Measurements from ENCODE around the gene CENPU. TPM values are rescaled to one million over a fixed set of nuclear protein-coding genes. Genes with fewer than 3 reads are reported as not detected.
A peak's percentile ranks its signal among the peaks of the same experiment; 100 is the strongest.

CENPU gene
- total RNA-seq, 1 experiment from 2014 or later, result 93.6 TPM

DNA sequence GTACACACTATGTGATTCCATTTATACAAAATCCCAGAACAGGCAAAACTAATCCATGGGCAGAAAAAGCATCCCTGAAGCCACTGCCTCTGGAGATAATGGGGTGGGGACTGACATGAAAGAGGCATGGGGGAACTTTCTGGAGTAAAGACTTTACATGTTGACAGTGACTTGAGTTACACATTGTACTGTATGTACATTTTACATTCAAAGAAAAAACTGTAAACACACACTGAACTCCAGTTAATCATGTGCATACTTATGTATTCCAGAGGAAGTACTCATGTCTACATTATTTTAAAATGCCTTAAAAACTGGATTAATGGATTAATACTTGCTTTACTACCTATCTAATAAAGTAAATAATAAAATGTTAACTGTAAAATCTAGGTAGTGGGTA is 21.6 kb downstream of the CENPU start:
- no peak for DNase-seq (ENCODE audit: low read depth)

DNA sequence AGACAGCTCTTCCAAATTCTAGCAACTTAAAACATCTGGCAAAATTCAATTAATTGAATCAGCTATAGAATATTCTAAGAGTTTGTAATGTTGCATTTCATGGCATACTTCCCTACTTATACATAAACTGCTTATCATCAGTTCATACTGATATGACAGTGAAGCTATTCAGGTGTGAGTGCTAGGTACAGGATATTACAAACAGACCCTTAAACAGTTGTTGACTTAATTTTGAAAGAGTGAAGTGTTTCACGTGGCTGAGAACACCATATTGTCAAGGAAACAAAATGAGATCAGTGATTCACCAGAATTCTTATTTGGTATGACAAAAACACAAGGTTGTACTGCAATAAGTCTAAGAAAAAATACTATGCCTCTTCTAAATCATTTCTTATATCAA is 27.4 kb downstream of the CENPU start:
- no peak for DNase-seq (ENCODE audit: low read depth)

DNA sequence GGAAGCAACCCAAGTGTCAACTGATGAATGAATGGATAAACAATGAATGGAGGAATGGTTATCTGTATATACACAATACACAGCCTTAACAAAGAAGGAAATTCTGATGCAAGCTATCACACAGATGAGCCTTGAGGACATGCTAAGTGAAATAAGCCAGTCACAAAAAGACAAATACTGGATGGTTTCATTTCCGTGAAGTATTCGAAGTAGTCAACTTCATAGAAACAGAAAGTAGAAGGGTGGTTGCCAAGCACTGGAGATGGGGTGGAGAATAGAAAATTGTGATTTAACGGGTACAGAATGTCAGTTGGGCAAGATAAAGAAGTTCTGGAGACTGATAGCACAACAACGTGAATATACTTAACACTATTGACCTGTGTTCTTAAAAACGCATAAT is 28.2 kb downstream of the CENPU start:
- no peak for DNase-seq (ENCODE audit: low read depth)

DNA sequence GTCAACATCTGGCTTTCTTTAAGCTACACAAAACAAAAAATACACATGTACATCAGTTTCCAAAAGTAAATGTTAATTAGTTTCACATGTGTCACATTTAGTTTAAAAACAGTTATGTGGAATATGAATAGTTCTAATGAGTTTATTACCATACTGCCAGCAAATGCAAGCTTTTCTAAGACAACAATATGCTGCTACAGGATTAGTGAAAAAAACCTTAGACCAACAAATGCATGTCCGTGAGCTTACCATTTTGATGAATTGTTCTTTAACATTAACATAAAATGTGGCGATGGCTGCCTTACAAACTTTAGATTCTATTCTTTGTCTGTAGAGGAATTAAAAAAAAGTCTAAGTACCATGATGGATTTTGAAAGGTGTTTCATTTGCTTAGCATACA is 31.8 kb downstream of the CENPU start:
- DNase-seq (ENCODE audit: low read depth), result no peak

DNA sequence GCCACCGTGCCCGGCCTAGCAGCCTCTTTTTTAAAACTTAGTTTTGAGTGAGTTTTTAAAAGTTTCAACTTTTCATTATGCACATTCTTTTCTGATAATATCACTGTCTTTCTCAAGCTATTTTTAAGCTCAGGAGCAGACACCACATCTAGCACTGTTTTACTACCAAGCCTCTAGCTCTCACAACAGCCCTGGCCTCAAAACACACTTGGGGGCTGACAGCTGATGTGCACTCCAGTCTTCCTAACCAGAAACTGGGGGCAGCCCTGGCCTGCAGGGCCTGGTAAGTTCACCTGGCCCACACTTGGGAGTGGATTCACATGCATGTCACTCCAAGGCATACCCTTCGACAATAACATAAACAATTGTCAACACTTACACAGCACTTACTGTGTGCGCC is 34.0 kb downstream of the CENPU start:
- no peak for DNase-seq (ENCODE audit: low read depth)

DNA sequence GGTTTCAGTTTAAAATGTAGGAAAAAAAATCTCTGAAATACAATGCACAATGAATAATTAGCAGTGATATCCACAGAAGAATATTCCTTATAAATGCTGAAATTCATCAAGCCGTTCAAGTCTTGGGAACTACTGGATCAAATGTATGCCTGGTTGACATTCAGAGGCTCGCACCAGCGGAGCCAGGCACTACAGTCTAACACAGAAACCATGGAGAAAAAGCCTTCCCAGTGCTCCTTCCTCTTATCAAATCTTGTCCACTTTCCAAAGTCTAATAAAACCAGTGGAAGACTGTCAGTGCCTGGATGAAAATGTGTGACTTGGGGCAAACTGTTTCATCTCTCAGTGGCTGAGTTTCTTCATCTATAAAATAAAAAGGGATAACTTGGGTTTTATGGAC is 35.9 kb downstream of the CENPU start:
- no peak for DNase-seq (ENCODE audit: low read depth)

DNA sequence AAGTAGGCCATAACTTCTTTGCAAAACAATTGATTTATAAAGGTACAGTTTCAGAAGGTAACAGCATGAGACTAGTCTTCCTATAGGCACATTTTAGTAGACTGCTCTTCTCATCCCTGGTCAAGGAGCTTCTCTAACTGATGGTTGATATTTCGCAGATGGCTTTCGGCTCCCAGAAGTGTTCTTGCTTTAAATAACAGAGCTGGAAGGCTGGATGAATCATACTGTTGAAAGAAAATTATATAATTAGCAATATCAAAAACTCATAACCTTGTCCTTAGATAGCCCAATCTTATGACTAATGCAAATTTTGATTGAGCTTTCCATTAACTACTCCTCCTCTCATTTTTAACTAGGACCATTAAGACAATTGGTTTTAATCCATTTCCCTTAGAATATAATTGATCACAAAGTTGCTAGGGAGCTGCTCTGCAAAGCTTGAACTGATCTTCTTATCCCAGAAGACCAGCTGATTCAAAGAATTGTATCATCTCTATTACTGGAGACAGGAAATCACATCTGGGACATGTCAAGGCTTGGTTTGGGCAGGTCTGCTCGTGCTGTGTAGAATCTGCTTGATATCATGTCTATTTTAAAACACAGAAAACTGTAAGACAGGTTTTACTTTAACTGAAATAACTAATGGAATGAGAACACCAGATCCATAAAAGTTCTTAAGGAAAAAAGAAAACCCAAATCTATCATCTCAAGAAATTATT is 38.6 kb downstream of the CENPU start:
- no peak for DNase-seq (ENCODE audit: low read depth)

DNA sequence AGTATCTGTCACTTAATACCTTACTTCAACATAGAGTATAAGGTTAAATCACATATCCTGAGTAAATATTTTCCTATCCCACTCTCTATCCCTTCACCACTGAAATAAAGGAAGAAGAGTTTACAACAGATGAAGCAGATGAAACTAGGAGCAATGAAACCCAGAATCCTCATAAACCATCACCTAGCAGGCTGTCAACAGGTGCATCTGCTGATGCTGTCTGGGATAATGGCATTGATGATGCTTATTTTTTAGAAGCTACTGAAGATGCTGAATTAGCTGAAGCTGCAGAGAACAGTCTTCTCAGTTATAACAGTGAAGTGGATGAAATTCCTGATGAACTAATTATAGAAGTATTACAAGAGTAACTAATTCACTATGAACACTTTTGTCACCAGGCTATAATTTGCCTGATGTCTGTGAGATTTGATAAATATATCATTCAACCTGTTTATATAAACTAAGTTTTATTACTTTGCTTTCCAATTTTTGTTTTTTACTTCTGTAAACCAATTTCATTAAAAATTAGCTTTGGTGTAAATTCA is 39.4 kb downstream of the CENPU start:
- no peak for DNase-seq (ENCODE audit: low read depth)

DNA sequence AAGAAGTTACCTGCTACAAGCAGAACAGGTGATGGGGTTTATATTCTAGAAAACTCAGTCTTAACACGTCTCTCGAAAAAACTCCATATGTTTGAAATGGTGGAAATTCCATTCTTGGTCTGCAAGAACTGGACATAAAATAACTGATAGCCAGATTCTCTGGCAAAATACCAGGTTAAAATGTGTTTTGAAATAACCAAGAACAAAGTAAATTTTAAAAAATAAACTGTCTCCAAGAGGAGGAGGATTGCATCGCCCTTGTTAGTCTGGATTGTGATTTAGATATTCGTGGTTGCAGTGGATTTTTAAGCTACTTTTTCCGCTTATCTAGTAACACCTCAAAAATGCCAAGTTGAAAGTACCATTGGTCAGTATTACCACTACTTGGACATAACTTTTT is 40.8 kb downstream of the CENPU start:
- DNase-seq (ENCODE audit: low read depth), result no peak

DNA sequence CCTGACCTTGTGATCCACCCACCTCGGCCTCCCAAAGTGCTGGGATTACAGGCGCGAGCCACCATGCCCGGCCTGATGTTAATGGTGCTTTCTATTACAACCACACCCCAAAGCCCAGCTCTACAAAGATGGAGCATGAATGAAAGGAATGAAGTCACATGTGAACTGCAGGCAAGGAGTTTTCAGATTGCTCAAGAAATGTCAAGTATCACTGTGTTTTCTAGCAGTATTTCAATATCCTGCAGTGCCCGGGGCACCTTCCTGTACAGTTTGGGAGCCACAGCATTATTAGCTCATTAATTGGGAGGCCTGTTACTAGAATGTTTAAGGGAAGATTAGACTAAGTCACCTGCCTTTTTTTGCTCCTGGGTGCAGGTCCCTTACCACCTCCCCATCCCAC is 44.2 kb downstream of the CENPU start:
- no peak for DNase-seq (ENCODE audit: low read depth)

DNA sequence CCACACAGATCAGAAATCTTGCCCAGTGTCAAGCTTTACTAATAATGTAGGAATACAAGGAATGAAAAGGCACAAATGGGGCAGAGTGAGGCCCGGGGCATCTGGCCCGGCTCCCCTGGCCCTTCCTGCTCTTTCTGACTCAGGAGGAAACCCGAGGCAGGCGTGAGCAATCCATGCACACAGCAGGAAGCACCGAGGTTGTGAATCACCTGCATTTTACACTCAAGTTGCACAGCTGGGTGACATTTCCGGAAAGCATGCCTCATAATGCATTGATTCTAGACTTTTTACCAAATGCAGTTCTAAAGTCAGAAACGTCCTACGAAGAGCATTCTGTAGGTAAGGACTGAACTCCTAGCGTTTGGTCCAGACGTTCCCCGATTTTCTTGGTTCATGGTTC is 45.4 kb downstream of the CENPU start:
- peak; percentile 83 for DNase-seq (ENCODE audit: low read depth)

DNA sequence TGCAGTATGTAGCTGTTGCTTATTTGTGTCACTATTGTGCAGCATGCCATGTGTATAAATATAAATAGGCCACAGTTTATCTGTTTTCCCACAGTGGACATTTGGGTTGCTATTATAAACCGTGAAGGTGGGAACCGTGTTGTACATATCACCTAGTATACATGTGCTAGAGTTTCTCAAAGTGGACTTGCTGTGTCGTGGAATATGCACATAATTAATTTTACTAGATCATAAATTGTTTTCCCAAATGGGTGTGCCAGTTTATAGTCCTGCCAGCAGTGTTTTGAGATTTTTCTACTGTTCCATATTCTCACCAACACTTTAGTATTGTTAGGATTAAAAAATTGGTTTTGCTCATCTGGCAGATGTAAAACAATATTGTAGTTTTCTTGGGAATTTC is 45.9 kb downstream of the CENPU start:
- no peak for DNase-seq (ENCODE audit: low read depth)

DNA sequence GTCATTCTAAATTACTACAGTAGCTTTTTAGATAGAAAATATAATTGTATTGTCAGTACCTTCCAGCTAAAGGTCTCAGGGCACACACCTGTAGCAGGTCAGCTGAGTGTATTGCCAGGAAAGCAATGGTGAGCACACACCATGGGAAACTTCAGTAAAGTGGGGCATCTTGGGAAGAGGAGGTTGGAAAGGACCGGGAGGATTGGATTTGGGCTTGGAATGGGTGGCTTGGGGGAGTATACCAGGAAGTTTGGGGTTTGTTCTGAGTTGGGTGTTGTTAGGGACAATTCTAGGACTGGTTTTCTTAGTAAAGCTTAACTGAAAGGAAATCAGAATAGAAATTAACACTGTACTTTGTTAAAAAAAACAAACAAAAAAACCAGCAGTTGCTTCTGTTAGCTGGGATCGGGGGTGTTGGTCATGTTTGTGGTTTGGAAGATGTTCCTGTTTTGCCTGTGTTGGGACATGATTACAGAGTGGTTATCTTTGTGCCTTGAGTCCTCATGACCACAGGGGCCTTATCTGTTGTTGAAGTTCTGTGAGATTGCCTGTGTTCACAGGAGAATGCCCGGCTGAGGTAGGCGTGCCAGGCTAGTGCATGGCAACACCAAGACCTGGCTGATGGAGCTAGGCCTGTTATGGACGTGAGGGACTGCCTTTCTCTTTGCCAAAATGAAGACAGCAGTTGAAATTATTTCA is 49.3 kb downstream of the CENPU start:
- DNase-seq (ENCODE audit: low read depth), result peak; percentile 29

DNA sequence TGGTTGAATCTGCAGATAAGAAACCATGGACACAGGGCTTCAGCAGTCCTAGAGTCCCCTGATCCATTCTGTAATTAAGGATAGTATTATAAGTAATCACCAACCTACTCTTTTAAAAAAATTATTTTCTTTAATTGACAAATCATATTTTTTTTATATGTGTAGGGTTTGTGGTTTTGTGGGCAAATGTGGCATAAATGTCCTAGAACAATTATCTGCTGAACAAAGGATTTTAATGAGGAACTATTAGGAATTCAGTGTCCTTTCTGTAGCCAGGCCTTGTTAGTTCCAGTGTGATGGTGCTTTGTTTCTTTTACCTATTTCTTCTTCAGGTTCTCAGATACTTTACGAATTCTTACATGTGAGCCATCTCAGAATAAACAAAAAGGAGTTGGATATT is 52.0 kb downstream of the CENPU start:
- no peak for DNase-seq (ENCODE audit: low read depth)

DNA sequence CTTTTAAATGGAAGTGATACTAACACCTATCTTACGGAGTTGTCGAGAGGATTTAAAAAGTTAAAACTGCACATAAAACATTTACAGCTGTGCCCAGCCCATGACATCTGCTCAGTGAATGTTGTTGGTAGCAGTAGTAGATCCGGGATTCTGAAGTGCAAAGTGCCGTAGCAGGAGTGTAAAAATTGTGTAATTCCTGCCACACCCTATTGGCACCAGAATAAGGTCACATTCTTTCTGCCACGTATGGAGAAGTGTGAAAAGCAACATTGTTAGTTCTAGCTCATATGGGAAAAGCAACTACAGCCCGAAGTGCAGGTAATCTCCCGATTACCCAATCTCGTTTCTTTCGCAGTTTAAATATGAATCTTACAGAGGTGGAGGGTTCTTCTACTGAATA is 53.2 kb downstream of the CENPU start:
- no peak for DNase-seq (ENCODE audit: low read depth)

DNA sequence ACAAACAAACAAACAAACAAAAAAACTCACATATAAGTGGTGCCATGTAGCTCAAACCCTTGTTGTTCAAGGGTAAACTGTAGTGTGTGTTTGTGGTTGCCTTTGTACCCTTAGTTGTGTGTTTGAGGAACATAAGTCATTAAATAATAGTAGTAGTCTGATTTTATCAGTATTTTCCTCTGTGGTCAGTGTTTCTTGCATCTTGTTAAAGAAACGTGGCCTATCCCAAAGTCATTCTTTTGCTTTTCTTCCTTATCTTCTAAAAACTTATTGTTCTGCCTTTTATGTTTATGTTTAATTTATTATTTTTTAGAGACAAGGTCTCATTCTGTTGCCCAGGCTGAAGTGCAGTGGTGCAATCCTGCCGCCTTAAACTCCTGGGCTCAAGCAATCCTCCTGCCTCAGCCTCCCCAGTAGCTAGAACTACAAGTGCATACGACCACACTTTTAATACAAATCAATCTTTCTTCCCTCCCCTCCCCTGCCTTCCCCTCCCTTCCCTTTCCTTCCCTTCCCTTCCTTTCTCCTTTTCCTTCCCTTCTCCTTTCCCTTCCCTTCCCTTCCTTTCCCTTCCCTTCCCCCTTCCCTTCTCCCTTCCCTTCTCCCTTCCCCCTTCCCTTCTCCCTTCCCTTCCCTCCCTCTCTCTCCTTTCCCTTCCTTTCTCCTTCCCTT is 57.9 kb downstream of the CENPU start:
- no peak for DNase-seq (ENCODE audit: low read depth)

DNA sequence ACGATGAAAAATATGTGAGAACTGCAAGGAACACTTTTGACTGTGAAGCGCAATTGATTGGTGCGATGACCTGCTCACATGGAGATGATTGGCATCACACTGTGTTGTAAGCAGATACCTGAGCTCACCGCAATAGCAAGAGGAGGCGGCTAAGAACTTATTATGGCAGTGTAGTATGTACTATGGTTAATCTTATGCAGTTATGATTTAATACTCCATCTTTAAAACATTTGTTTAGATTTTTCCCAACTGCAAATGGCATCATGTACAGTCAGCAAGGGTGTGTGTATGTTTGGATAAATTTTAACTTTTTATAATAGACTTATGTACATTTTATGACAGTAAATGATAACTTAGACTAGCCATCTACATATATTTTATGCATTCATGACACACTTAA is 58.9 kb downstream of the CENPU start:
- no peak for DNase-seq (ENCODE audit: low read depth)

DNA sequence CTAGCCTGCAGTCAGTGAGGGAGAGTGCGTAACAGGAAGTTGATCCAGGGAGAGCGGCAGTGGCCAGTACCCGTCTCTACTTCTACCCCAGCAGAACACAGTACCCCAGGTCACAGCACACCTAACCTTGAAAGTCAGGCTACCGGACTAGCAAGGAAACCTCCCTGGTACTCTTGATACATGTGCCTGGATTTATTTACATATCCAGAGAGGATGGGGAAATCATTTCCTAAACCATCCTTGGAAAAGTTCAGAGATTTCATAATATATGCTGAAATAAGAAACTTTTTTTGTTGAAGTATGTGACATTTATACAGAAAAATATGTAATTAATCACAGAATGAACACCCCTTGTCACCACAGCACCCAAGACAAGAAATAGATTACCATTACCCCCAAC is 59.9 kb downstream of the CENPU start:
- DNase-seq (ENCODE audit: low read depth), result no peak

DNA sequence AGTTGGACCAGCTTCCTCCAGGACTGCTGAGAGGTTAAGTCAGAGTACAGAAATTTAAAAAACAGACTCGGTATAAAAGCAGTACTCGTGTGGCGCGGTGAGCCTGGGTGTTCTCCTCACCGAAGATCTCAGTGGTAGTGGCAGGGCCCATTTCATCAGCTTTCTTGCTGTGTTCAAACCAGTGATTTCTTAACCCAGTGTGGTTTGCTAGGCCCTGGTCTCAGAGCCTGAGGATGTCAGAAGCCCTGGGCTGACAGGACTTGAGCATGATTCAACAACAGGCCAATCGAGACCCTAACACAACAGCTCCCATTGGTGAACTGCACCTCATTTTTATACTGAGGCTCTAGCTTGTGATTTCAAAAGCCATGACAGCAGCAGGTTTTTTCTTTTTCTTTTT is 61.2 kb downstream of the CENPU start:
- DNase-seq (ENCODE audit: low read depth), result no peak

DNA sequence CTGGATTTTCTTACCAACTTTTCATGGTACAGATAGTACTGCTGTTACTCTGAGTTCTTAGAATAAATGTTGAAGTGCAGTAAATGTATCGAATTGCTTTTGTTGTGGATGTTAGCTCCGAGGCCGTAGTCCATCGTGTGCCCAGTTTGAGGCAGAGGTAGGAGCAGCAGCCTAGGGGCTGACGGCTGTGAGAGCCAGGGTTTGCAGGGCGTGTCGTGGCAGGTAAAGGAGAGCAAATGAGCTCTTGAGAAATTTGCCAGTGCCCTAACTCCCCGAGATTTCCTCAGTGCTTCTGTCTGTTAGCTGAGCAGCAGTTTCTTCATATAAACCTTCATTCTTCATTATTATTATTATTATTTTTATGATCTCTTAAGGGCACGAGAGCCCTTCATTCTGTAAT is 62.8 kb downstream of the CENPU start:
- no peak for DNase-seq (ENCODE audit: low read depth)

DNA sequence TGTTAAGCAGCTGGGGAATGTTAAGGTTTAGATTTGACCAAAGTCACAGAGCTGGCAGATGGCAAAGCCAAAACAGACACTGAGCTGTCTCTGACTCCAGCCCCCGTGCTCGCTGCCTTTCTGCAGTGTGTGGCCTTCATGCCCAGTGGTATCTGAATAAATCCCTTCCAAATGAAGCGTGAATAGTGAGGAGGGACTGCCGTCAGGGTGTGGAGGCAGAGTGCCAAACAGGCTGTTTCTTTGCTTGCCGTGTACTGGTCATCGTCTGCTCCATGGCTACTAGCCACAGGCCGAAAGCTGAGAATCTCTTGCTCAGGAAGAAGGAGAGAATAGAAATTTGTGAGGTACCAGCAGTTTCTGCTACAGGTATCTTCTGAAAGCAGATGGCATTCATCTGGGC is 64.6 kb downstream of the CENPU start:
- no peak for DNase-seq (ENCODE audit: low read depth)

DNA sequence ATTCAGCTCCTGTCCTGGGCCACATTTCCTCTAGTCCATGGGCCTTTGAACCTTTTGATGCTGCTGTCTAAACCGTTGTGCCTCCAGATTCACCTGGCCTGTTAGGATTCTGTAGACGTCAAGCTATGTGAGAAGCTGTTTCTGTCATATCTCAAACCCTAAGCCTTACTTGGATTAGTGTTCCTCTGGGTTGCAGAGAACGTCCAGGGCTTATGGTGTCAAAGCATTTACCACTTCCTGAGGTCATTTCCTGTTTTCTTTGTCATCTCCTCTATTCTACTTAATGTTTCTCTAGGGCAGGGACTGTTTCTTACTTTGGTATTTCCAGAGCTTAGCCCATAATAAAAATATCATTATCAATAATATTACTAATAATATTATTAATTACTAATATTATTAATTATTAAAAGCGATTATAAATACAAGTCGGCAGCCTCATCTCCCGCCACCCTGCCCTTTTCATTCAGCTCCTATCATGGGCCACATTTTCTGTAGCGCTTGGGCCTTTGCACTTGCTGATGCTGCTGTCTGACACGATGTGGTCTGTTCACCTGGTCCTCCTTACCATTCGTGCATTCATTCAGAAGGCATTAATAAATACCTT is 65.3 kb downstream of the CENPU start:
- DNase-seq (ENCODE audit: low read depth), result no peak

DNA sequence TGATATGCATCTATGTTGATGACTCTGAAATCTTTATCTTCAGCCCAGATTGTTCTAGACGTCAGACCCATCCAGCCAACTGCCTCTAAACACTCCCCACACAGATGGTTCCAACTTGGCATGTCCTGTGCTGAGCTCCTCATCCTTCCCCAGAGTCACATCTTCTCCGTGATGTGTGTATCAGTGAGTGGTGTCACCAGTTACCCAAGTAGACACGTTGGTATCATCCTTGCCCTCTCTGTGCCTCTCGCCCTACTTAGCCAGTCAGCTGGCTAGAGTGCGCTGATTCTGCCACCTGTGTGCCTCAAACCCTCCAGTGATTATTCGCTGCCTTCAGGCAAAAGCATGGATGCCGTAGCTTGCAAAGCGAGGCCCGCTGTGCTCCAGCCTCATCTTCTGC is 65.8 kb downstream of the CENPU start:
- DNase-seq (ENCODE audit: low read depth), result no peak
